ENCODE measurements around the gene CMKLR1. TPM values are rescaled to one million over a fixed set of nuclear protein-coding genes. Genes with fewer than 3 reads are reported as not detected.

Gene CMKLR1
- total RNA-seq, 2 donors from 2014 or later, result not detected

DNA sequence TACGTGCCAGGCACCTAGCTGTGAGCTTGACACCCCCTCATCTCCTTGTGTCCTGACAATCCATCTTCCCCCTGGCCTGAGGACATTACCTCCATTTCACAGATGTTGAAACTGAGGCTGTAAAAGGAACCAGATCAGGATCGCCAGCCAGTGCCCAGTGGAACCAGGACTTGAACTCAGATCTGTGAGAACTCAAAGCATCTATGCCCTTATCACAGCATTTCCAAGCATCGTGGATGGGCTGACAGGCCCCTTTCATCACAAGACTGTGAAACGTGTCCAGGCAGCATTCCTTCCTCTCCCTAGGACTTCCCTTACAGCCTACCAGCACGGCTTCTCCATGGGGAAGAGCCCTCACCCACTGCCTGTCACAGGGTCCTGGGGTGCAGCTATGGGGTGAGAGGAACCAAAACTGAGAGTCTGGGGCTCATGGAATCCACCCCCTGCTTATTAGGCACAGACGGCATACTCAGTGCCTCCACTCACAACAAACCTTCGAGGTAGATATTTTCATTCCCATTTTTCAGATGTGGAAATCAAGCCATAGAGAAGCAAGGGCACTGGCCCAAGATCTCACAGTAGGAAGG lies 26.9 kb downstream of the CMKLR1 start:
- no peaks in the 10 kb centered on the region for H3K27me3 Mint-ChIP-seq (ENCODE audit: insufficient read depth)
- Histone ChIP-seq H3K27me3 (ENCODE audit: control insufficient read depth, insufficient read depth, low read length, poor library complexity, severe bottlenecking) (no peaks in the 10 kb centered on the region), H3K4me1 (ENCODE audit: control insufficient read depth, insufficient read depth, low read length) (peaks cover 6% of the 10 kb centered on the region), H3K36me3 (ENCODE audit: control insufficient read depth, insufficient read depth, low read length) (no peaks in the 10 kb centered on the region), H3K9ac (ENCODE audit: extremely low read depth, low read length, poor library complexity, severe bottlenecking) (no peak overlapping the region), H3K9me3 (ENCODE audit: control insufficient read depth, low read length) (no peaks in the 10 kb centered on the region), H3K4me3 (ENCODE audit: low read length) (no peak overlapping the region), H3K27ac (ENCODE audit: low read depth, low read length) (no peak overlapping the region)
- H3K4me1 Mint-ChIP-seq, result peaks cover 35% of the 10 kb centered on the region
- no peak for DNase-seq
- no peak overlapping the region for H3K4me3 Mint-ChIP-seq
- H3K9me3 Mint-ChIP-seq, result no peaks in the 10 kb centered on the region
- 91 to 92% methylated on average over 5 to 7 of the region's 7 CpGs for WGBS, 2 experiments (ENCODE audit: insufficient coverage in 1 of 2, insufficient read length in 1 of 2)
- H3K27ac Mint-ChIP-seq, result peak overlapping the region; percentile 36
- H3K36me3 Mint-ChIP-seq (ENCODE audit: low read depth), result no peaks in the 10 kb centered on the region
- TF ChIP-seq, protein P1, sequence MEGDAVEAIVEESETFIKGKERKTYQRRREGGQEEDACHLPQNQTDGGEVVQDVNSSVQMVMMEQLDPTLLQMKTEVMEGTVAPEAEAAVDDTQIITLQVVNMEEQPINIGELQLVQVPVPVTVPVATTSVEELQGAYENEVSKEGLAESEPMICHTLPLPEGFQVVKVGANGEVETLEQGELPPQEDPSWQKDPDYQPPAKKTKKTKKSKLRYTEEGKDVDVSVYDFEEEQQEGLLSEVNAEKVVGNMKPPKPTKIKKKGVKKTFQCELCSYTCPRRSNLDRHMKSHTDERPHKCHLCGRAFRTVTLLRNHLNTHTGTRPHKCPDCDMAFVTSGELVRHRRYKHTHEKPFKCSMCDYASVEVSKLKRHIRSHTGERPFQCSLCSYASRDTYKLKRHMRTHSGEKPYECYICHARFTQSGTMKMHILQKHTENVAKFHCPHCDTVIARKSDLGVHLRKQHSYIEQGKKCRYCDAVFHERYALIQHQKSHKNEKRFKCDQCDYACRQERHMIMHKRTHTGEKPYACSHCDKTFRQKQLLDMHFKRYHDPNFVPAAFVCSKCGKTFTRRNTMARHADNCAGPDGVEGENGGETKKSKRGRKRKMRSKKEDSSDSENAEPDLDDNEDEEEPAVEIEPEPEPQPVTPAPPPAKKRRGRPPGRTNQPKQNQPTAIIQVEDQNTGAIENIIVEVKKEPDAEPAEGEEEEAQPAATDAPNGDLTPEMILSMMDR (conservative IDR thresholded peaks at IDR 0.05), result no peak

DNA sequence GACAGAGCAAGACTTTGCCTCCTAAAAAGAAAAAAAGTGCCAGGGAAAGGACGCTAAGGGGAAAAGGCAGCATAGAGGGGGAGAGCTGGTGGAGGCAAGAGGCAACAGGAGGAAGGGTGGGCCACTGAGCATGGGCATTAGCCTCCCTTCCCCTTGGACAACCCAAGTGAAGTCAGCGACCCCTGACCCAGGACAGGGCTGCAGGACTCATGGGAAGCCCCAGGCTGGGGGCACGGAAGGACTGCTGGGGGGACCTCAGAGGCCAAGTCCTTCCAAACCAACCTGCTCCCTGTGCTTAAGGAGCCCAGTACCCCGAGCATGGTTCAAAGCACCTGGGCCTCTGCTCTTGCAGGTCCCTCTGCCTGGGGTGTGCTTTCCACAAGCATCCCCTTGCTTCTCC lies 27.5 kb downstream of the CMKLR1 start:
- Mint-ChIP-seq H3K4me3 (no peak overlapping the region), H3K27me3 (ENCODE audit: insufficient read depth) (no peaks in the 10 kb centered on the region), H3K4me1 (peaks cover 35% of the 10 kb centered on the region), H3K36me3 (ENCODE audit: low read depth) (no peaks in the 10 kb centered on the region), H3K9me3 (no peaks in the 10 kb centered on the region), H3K27ac (no peak overlapping the region)
- 83 to 100% methylated on average over 1 to 4 of the region's 4 CpGs for WGBS, 2 experiments (ENCODE audit: insufficient coverage in 1 of 2, insufficient read length in 1 of 2)
- H3K4me1 ChIP-seq (ENCODE audit: control insufficient read depth, insufficient read depth, low read length), result peaks cover 6% of the 10 kb centered on the region
- no peak overlapping the region for H3K4me3 ChIP-seq (ENCODE audit: low read length)
- TF ChIP-seq, protein P1 (conservative IDR thresholded peaks at IDR 0.05), result no peak
- H3K9ac ChIP-seq (ENCODE audit: extremely low read depth, low read length, poor library complexity, severe bottlenecking), result no peak overlapping the region
- DNase-seq, result no peak
- H3K27ac ChIP-seq (ENCODE audit: low read depth, low read length), result no peak overlapping the region
- H3K36me3 ChIP-seq (ENCODE audit: control insufficient read depth, insufficient read depth, low read length), result no peaks in the 10 kb centered on the region
- no peaks in the 10 kb centered on the region for H3K27me3 ChIP-seq (ENCODE audit: control insufficient read depth, insufficient read depth, low read length, poor library complexity, severe bottlenecking)
- H3K9me3 ChIP-seq (ENCODE audit: control insufficient read depth, low read length), result no peaks in the 10 kb centered on the region

DNA sequence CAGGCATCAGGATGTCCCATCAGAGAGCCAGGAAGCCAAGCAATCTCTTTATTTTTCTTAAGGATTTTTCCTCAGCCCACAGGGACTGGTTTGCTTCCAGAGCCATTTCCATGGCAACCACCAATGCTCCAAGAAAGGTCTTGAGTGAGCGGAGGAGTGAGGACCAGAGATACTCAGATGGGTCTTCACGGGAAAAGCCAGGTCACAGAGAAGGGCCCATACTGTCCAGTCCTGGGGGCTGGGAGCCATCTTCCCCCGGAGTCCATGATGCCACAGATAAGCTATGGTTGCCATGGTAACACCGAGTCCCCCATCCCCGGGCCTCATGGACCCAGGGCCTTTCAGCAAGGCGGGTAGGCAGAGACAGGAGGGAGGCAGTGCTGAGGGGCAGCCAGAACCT lies 28.6 kb downstream of the CMKLR1 start:
- H3K27me3 Mint-ChIP-seq (ENCODE audit: insufficient read depth), result no peaks in the 10 kb centered on the region
- no peak overlapping the region for H3K4me3 Mint-ChIP-seq
- H3K27ac Mint-ChIP-seq, result no peak overlapping the region
- no peak for DNase-seq
- Histone ChIP-seq H3K36me3 (ENCODE audit: control insufficient read depth, insufficient read depth, low read length) (no peaks in the 10 kb centered on the region), H3K27ac (ENCODE audit: low read depth, low read length) (no peak overlapping the region), H3K9ac (ENCODE audit: extremely low read depth, low read length, poor library complexity, severe bottlenecking) (no peak overlapping the region), H3K4me1 (ENCODE audit: control insufficient read depth, insufficient read depth, low read length) (peaks cover 6% of the 10 kb centered on the region), H3K27me3 (ENCODE audit: control insufficient read depth, insufficient read depth, low read length, poor library complexity, severe bottlenecking) (no peaks in the 10 kb centered on the region), H3K4me3 (ENCODE audit: low read length) (no peak overlapping the region), H3K9me3 (ENCODE audit: control insufficient read depth, low read length) (no peaks in the 10 kb centered on the region)
- H3K36me3 Mint-ChIP-seq (ENCODE audit: low read depth), result no peaks in the 10 kb centered on the region
- TF ChIP-seq, protein P1 (conservative IDR thresholded peaks at IDR 0.05), result no peak
- peaks cover 26% of the 10 kb centered on the region for H3K4me1 Mint-ChIP-seq
- 50 to 84% methylated on average over 2 to 6 of the region's 6 CpGs for WGBS, 2 experiments (ENCODE audit: insufficient coverage in 1 of 2, insufficient read length in 1 of 2)
- H3K9me3 Mint-ChIP-seq, result no peaks in the 10 kb centered on the region
